Mucosa of rectum (tissue), 2 donors: ENCODE results near the gene DEPDC5.

Experiments used
- H3K27ac ChIP-seq, 2 donors: one replicate each; pipeline ENCODE4 v1.7.0; 2013; ENCODE audit warnings: inconsistent platforms in 2 of 2, low read depth in 2 of 2, low read length in 2 of 2
- H3K27me3 ChIP-seq, 2 donors: one replicate each; pipeline ENCODE4 v1.7.0; 2013; ENCODE audit warnings: low read length in 2 of 2; ENCODE audit not compliant: control insufficient read depth in 2 of 2, insufficient read depth in 2 of 2
- H3K36me3 ChIP-seq, 2 donors: one replicate each; pipeline ENCODE4 v1.7.0; 2013; ENCODE audit warnings: low read length in 2 of 2; ENCODE audit not compliant: control insufficient read depth in 2 of 2, insufficient read depth in 2 of 2
- H3K4me1 ChIP-seq, 2 donors: one replicate each; pipeline ENCODE4 v1.7.0; 2013; ENCODE audit warnings: low read length in 2 of 2, mild to moderate bottlenecking in 1 of 2; ENCODE audit not compliant: control insufficient read depth in 2 of 2, insufficient read depth in 2 of 2
- H3K4me3 ChIP-seq, 2 donors: one replicate each; pipeline ENCODE4 v1.7.0; 2013; ENCODE audit warnings: low read length in 2 of 2
- H3K9ac ChIP-seq, 2 donors: one replicate each; pipeline ENCODE4 v1.7.0; 2013; ENCODE audit warnings: low read length in 2 of 2, low read depth in 1 of 2, mild to moderate bottlenecking in 1 of 2
- H3K9me3 ChIP-seq, 2 donors: one replicate each; pipeline ENCODE4 v1.7.0; 2013; ENCODE audit warnings: low read length in 2 of 2; ENCODE audit not compliant: control insufficient read depth in 2 of 2
- donor health status: healthy.
- donor health status: Normal muscosa, but diverticular disease.

Gene DEPDC5

GRCh38 chr22:31938296-31938695 is 184.5 kb downstream of the DEPDC5 start:
- H3K9me3 ChIP-seq: no peaks in the 10 kb centered on the region
- H3K27ac ChIP-seq: no peak overlapping the region
- H3K4me3 ChIP-seq: no peak overlapping the region
- no peaks in the 10 kb centered on the region for H3K36me3 ChIP-seq
- H3K4me1 ChIP-seq: peaks cover 0 to under 1% of the 10 kb centered on the region in 2 donors
- no peaks in the 10 kb centered on the region for H3K27me3 ChIP-seq
- no peak overlapping the region for H3K9ac ChIP-seq

GRCh38 chr22:31940506-31940905 is 186.7 kb downstream of the DEPDC5 start:
- Histone ChIP-seq H3K4me1 (peaks cover 6 to 7% of the 10 kb centered on the region in 2 donors), H3K9me3 (no peaks in the 10 kb centered on the region), H3K36me3 (no peaks in the 10 kb centered on the region), H3K4me3 (no peak overlapping the region), H3K27me3 (no peaks in the 10 kb centered on the region), H3K9ac (no peak overlapping the region), H3K27ac (no peak overlapping the region)

- Histone ChIP-seq H3K9ac (no peak overlapping the region), H3K4me3 (no peak overlapping the region), H3K27ac (no peak overlapping the region), H3K27me3 (no peaks in the 10 kb centered on the region), H3K9me3 (no peaks in the 10 kb centered on the region), H3K36me3 (no peaks in the 10 kb centered on the region), H3K4me1 (peaks cover 18 to 22% of the 10 kb centered on the region in 2 donors)
Observed at GRCh38 chr22:31942091-31942490, 188.3 kb downstream of the DEPDC5 start.

- Histone ChIP-seq H3K9ac (peak overlapping the region; percentile 71 to 77), H3K4me1 (peaks cover 19 to 22% of the 10 kb centered on the region in 2 donors), H3K9me3 (no peaks in the 10 kb centered on the region), H3K36me3 (peaks cover 3 to 10% of the 10 kb centered on the region in 2 donors), H3K4me3 (peak overlapping the region; percentile 68 to 73), H3K27ac (peak overlapping the region; percentile 88 to 96), H3K27me3 (no peaks in the 10 kb centered on the region)
Observed at GRCh38 chr22:31943206-31943977, 189.6 kb downstream of the DEPDC5 start.

GRCh38 chr22:31943978-31944699 is 190.3 kb downstream of the DEPDC5 start, which contains the start of gene YWHAH:
YWHAH (plus strand) TSS chr22:31944535; CDS start chr22:31944734, 199 bp downstream.
- H3K9ac ChIP-seq: peak within 1 kb of the TSS; percentile 90 to 93

GRCh38 chr22:31944700-31945442 is 191.1 kb downstream of the DEPDC5 start:
- H3K9ac ChIP-seq: peak overlapping the region; percentile 90 to 93
- peak overlapping the region; percentile 73 to 83 for H3K4me3 ChIP-seq
- H3K9me3 ChIP-seq: no peaks in the 10 kb centered on the region
- H3K27me3 ChIP-seq: no peaks in the 10 kb centered on the region
- H3K4me1 ChIP-seq: peaks cover 19 to 22% of the 10 kb centered on the region in 2 donors
- peaks cover 3 to 10% of the 10 kb centered on the region in 2 donors for H3K36me3 ChIP-seq
- peak overlapping the region; percentile 96 to 97 for H3K27ac ChIP-seq

More at GRCh38 chr22:31943978-31944699, 190.3 kb downstream of the DEPDC5 start, which contains the start of gene YWHAH:
- Histone ChIP-seq H3K27ac (peak within 1 kb of the TSS; percentile 96 to 97), H3K4me3 (peak within 1 kb of the TSS; percentile 73 to 83), H3K4me1 (peaks cover 19 to 22% of the 10 kb centered on the region in 2 donors), H3K9me3 (no peaks in the 10 kb centered on the region), H3K27me3 (no peaks in the 10 kb centered on the region), H3K36me3 (peaks cover 3 to 10% of the 10 kb centered on the region in 2 donors)

- peak overlapping the region; percentile 73 to 83 for H3K4me3 ChIP-seq
- H3K27me3 ChIP-seq: no peaks in the 10 kb centered on the region
- peaks cover 6 to 13% of the 10 kb centered on the region in 2 donors for H3K36me3 ChIP-seq
- H3K9me3 ChIP-seq: no peaks in the 10 kb centered on the region
- H3K27ac ChIP-seq: peak overlapping the region; percentile 96 to 97
- H3K9ac ChIP-seq: peak overlapping the region; percentile 90 to 93
- peaks cover 21 to 27% of the 10 kb centered on the region in 2 donors for H3K4me1 ChIP-seq
Observed at GRCh38 chr22:31945443-31945855, 191.6 kb downstream of the DEPDC5 start.

GRCh38 chr22:31945971-31946680 is 192.3 kb downstream of the DEPDC5 start:
- peak overlapping the region; percentile 96 to 97 for H3K27ac ChIP-seq
- H3K4me1 ChIP-seq: peaks cover 27 to 33% of the 10 kb centered on the region in 2 donors
- peak overlapping the region; percentile 90 to 93 for H3K9ac ChIP-seq
- peaks cover 9 to 14% of the 10 kb centered on the region in 2 donors for H3K36me3 ChIP-seq
- no peaks in the 10 kb centered on the region for H3K27me3 ChIP-seq
- no peaks in the 10 kb centered on the region for H3K9me3 ChIP-seq
- peak overlapping the region; percentile 73 to 83 for H3K4me3 ChIP-seq

- Histone ChIP-seq H3K4me3 (peak overlapping the region in 1 of 2 donors; percentile 22), H3K36me3 (peaks cover 9 to 17% of the 10 kb centered on the region in 2 donors), H3K9me3 (no peaks in the 10 kb centered on the region), H3K4me1 (peaks cover 38 to 43% of the 10 kb centered on the region in 2 donors), H3K9ac (no peak overlapping the region), H3K27ac (peak overlapping the region in 1 of 2 donors; percentile 53), H3K27me3 (no peaks in the 10 kb centered on the region)
Observed at GRCh38 chr22:31947296-31947695, 193.5 kb downstream of the DEPDC5 start.
